SK-N-SH (cell line): Measurements from ENCODE around the gene UBIAD1. TPM values are rescaled to one million over a fixed set of nuclear protein-coding genes. Genes with fewer than 3 reads are reported as not detected.

Experiments used
- CTCF ChIA-PET: fragments of 300-600, 350-600 bp; formaldehyde crosslinking; extraction: SDS; loops from one replicate; lab custom pipeline; 2021; lab: Yijun Ruan, JAX
- POLR2A ChIA-PET: fragments of 350-600 bp; sonication (Branson Sonifier 250); formaldehyde crosslinking; extraction: SDS; loops from one replicate; lab custom pipeline; 2020; ENCODE audit warnings: antibody characterized with exemption, inconsistent platforms; lab: Yijun Ruan, JAX
- DNase-seq: peaks from one replicate; pipeline ENCODE4 v3.0.0; 2012
- H2AFZ ChIP-seq: fragments of 200-600 bp; sonication (generic); 2 replicates; pipeline ENCODE4 v1.8.1; 2016; ENCODE audit warnings: antibody characterized with exemption, mild to moderate bottlenecking, low read depth
- H3F3A ChIP-seq: fragments of 200-600 bp; sonication (generic); replicated peaks from 2 replicates; pipeline ENCODE3; 2016; ENCODE audit warnings: antibody characterized with exemption, mild to moderate bottlenecking; ENCODE audit not compliant: insufficient read depth
- H3K27ac ChIP-seq, 2 experiments: fragments of 200-500 bp in 1 of 2; fragments of 200-600 bp in 1 of 2; sonication (Bioruptor generic) in 1 of 2; sonication (generic), shearing (Covaris generic) in 1 of 2; 2 replicates each; pipeline versions ENCODE4 v1.5.1 to v1.6.1; 2014 to 2016; ENCODE audit warnings: low read depth in 2 of 2, inconsistent platforms in 1 of 2, low read length in 1 of 2, mild to moderate bottlenecking in 1 of 2, mixed read lengths in 1 of 2
- H3K27me3 ChIP-seq: fragments of 200-600 bp; sonication (generic), shearing (Covaris generic); 2 replicates; pipeline ENCODE4 v1.6.1; 2016; ENCODE audit warnings: mixed run types; ENCODE audit not compliant: insufficient read depth
- H3K36me3 ChIP-seq, 2 experiments: fragments of 200-500 bp in 1 of 2; fragments of 200-600 bp in 1 of 2; sonication (Bioruptor generic) in 1 of 2; sonication (generic) in 1 of 2; replicated peaks in 1 of 2; 2 replicates each; pipeline versions ENCODE3 to v1.5.1; 2014 to 2016; ENCODE audit warnings: low read length in 1 of 2, mild to moderate bottlenecking in 1 of 2; ENCODE audit not compliant: insufficient read depth in 2 of 2, control insufficient read depth in 1 of 2
- H3K4me1 ChIP-seq, 2 experiments: fragments of 200-500 bp in 1 of 2; fragments of 200-600 bp in 1 of 2; sonication (Bioruptor generic) in 1 of 2; sonication (generic), shearing (Covaris generic) in 1 of 2; 2 replicates each; pipeline versions ENCODE4 v1.5.1 to v1.6.1; 2014 to 2016; ENCODE audit warnings: low read depth in 1 of 2, low read length in 1 of 2, mixed run types in 1 of 2; ENCODE audit not compliant: insufficient read depth in 2 of 2, control insufficient read depth in 1 of 2
- H3K4me2 ChIP-seq: fragments of 200-600 bp; sonication (generic), shearing (Covaris generic); 2 replicates; pipeline ENCODE4 v1.6.1; 2017; ENCODE audit warnings: mixed run types
- H3K4me3 ChIP-seq, 2 experiments: fragments of 200-500 bp in 1 of 2; fragments of 200-600 bp in 1 of 2; sonication (Bioruptor generic) in 1 of 2; sonication (generic), shearing (Covaris generic) in 1 of 2; 2 replicates each; pipeline versions ENCODE4 v1.5.1 to v1.8.1; 2014 to 2016; ENCODE audit warnings: low read depth in 2 of 2, inconsistent platforms in 1 of 2, low read length in 1 of 2, mild to moderate bottlenecking in 1 of 2, mixed read lengths in 1 of 2, moderate library complexity in 1 of 2
- H3K79me2 ChIP-seq: fragments of 200-600 bp; sonication (generic); 2 replicates; pipeline ENCODE4 v1.8.1; 2017; ENCODE audit warnings: mild to moderate bottlenecking; ENCODE audit not compliant: insufficient read depth
- H3K9ac ChIP-seq: fragments of 200-600 bp; sonication (generic); 2 replicates; pipeline ENCODE4 v1.6.1; 2017; ENCODE audit warnings: mixed run types
- H3K9me2 ChIP-seq: fragments of 200-600 bp; sonication (generic); 2 replicates; pipeline ENCODE4 v1.6.1; 2017; ENCODE audit warnings: mixed run types
- H3K9me3 ChIP-seq: fragments of 200-600 bp; sonication (generic); 2 replicates; pipeline ENCODE4 v1.6.1; 2017; ENCODE audit warnings: mixed run types, mild to moderate bottlenecking, moderate library complexity
- H4K20me1 ChIP-seq: fragments of 200-600 bp; sonication (generic); 2 replicates; pipeline ENCODE4 v1.6.1; 2017; ENCODE audit warnings: mild to moderate bottlenecking, mixed run types; ENCODE audit not compliant: insufficient read depth
- CTCF ChIP-seq: fragments of 200-600 bp; sonication (generic); IDR thresholded peaks from 2 replicates; pipeline ENCODE4 v1.6.1; 2017; ENCODE audit warnings: antibody characterized with exemption, mild to moderate bottlenecking, moderate library complexity
- FOSL2 ChIP-seq: IDR thresholded peaks from 2 replicates; pipeline ENCODE4 v1.4.0; 2012; ENCODE audit warnings: low read depth, mild to moderate bottlenecking, moderate library complexity, borderline replicate concordance
- FOXM1 ChIP-seq: IDR thresholded peaks from 2 replicates; pipeline ENCODE4 v1.4.0; 2012; ENCODE audit warnings: low read depth, mild to moderate bottlenecking
- GABPA ChIP-seq: IDR thresholded peaks from 2 replicates; pipeline ENCODE4 v1.4.0; 2012; ENCODE audit warnings: low read depth, mild to moderate bottlenecking
- JUND ChIP-seq: IDR thresholded peaks from 2 replicates; pipeline ENCODE4 v1.4.0; 2012
- NRF1 ChIP-seq: IDR thresholded peaks from 2 replicates; pipeline ENCODE4 v1.6.1; 2012; ENCODE audit warnings: low read depth, mild to moderate bottlenecking, low read length
- PBX3 ChIP-seq: IDR thresholded peaks from 2 replicates; pipeline ENCODE4; 2012
- RCOR1 ChIP-seq: fragments of 150-350 bp; IDR thresholded peaks from 2 replicates; pipeline ENCODE4 v1.6.1; 2017; ENCODE audit warnings: antibody characterized with exemption, low read length
- RFX5 ChIP-seq: IDR thresholded peaks from 2 replicates; pipeline ENCODE4 v1.6.1; 2012; ENCODE audit warnings: mild to moderate bottlenecking, improper control_type of control experiment, low read length
- RXRA ChIP-seq: IDR thresholded peaks from 2 replicates; pipeline ENCODE4 v1.4.0; 2012; ENCODE audit warnings: low read depth, mild to moderate bottlenecking, borderline replicate concordance
- TCF12 ChIP-seq: IDR thresholded peaks from 2 replicates; pipeline ENCODE4 v1.4.0; 2012
- WGBS: methylation state at CpG from one replicate; pipeline ENCODE4 v1.1.6; 2017; ENCODE audit warnings: low lambda C conversion rate; 5-methylcytosine and 5-hydroxymethylcytosine counted together
- polyA plus RNA-seq, 3 experiments: library from polyadenylated mRNA; depleted of rRNA; stranded (reverse); fragments of >200 nt; gene quantifications; 2 replicates each; pipeline ENCODE4 v1.2.3, GENCODE V29; 2012
- TF ChIP-seq, protein P1 (sequence below): IDR thresholded peaks from 2 replicates; pipeline ENCODE4 v1.6.1; 2012; ENCODE audit warnings: mild to moderate bottlenecking, low read depth, low read length, moderate library complexity
- TF ChIP-seq, protein P2 (sequence below): IDR thresholded peaks from 2 replicates; pipeline ENCODE4 v1.4.0; 2012; ENCODE audit warnings: low read depth, borderline replicate concordance
- TF ChIP-seq, protein P3 (sequence below): IDR thresholded peaks from 2 replicates; pipeline ENCODE4 v1.4.0; 2012; ENCODE audit warnings: low read depth, borderline replicate concordance

The UBIAD1 gene
- polyA plus RNA-seq, 1 of the 3 experiments (the other 2 are of a cell fraction) = 13.7 TPM

DNA sequence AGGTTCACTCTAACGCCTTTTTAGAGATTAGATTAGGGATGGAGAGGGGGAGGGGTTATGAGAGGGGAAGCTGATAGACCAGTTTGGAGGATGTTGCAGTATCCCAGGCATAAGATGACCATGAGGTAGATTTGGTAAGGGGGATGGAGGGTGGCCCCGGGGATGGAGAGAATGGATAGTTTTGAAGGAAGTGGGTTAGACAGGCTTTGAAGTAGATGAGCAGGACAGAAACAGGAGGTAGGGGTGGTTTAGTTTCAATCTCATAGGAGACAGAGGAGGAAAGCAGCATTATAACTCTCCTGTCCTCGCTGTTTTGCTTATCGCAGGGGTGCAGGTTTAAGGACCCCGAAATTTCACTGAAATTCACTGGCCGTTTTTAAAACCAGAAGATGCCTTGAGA lies 11.8 kb downstream of the UBIAD1 start:
- CTCF ChIA-PET = interaction anchor here (0.6 to 2.2 kb wide), 7 partner anchors 11 to 1074 kb away, joined by 3 to 12 read pairs (median 6); partner anchors contain the start of genes DISP3, KIF1B and UBIAD1
- WGBS = 86% methylated on average over 6 of the region's 6 CpGs

More for the DNA sequence above, 11.8 kb downstream of the UBIAD1 start:
- no peaks in the 10 kb centered on the region for H3K9me2 ChIP-seq
- H2AFZ ChIP-seq = no peak overlapping the region
- H3K9me3 ChIP-seq = no peaks in the 10 kb centered on the region
- H4K20me1 ChIP-seq = peaks cover 6% of the 10 kb centered on the region
- H3K4me2 ChIP-seq = no peak overlapping the region
- no peak for DNase-seq
- no peaks in the 10 kb centered on the region for H3F3A ChIP-seq
- H3K36me3 ChIP-seq = peaks cover 0 to 3% of the 10 kb centered on the region in 2 experiments
- H3K79me2 ChIP-seq = peaks cover 12% of the 10 kb centered on the region
- no peak overlapping the region for H3K4me3 ChIP-seq
- POLR2A ChIA-PET = no interaction called here
- H3K4me1 ChIP-seq = peaks cover 0 to 11% of the 10 kb centered on the region in 2 experiments; a peak in 2 of 4 replicates
- H3K27ac ChIP-seq = no peak overlapping the region
- no peak overlapping the region for H3K9ac ChIP-seq
- TF ChIP-seq JUND (no peak), FOSL2 (no peak), CTCF (no peak), TCF12 (no peak), FOXM1 (no peak), GABPA (no peak), NRF1 (no peak), RXRA (no peak), RCOR1 (no peak), RFX5 (no peak), PBX3 (no peak)
- TF ChIP-seq, protein P1, sequence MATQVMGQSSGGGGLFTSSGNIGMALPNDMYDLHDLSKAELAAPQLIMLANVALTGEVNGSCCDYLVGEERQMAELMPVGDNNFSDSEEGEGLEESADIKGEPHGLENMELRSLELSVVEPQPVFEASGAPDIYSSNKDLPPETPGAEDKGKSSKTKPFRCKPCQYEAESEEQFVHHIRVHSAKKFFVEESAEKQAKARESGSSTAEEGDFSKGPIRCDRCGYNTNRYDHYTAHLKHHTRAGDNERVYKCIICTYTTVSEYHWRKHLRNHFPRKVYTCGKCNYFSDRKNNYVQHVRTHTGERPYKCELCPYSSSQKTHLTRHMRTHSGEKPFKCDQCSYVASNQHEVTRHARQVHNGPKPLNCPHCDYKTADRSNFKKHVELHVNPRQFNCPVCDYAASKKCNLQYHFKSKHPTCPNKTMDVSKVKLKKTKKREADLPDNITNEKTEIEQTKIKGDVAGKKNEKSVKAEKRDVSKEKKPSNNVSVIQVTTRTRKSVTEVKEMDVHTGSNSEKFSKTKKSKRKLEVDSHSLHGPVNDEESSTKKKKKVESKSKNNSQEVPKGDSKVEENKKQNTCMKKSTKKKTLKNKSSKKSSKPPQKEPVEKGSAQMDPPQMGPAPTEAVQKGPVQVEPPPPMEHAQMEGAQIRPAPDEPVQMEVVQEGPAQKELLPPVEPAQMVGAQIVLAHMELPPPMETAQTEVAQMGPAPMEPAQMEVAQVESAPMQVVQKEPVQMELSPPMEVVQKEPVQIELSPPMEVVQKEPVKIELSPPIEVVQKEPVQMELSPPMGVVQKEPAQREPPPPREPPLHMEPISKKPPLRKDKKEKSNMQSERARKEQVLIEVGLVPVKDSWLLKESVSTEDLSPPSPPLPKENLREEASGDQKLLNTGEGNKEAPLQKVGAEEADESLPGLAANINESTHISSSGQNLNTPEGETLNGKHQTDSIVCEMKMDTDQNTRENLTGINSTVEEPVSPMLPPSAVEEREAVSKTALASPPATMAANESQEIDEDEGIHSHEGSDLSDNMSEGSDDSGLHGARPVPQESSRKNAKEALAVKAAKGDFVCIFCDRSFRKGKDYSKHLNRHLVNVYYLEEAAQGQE = no peak
- TF ChIP-seq, protein P2, sequence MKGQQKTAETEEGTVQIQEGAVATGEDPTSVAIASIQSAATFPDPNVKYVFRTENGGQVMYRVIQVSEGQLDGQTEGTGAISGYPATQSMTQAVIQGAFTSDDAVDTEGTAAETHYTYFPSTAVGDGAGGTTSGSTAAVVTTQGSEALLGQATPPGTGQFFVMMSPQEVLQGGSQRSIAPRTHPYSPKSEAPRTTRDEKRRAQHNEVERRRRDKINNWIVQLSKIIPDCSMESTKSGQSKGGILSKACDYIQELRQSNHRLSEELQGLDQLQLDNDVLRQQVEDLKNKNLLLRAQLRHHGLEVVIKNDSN = no peak
- TF ChIP-seq, protein P3, sequence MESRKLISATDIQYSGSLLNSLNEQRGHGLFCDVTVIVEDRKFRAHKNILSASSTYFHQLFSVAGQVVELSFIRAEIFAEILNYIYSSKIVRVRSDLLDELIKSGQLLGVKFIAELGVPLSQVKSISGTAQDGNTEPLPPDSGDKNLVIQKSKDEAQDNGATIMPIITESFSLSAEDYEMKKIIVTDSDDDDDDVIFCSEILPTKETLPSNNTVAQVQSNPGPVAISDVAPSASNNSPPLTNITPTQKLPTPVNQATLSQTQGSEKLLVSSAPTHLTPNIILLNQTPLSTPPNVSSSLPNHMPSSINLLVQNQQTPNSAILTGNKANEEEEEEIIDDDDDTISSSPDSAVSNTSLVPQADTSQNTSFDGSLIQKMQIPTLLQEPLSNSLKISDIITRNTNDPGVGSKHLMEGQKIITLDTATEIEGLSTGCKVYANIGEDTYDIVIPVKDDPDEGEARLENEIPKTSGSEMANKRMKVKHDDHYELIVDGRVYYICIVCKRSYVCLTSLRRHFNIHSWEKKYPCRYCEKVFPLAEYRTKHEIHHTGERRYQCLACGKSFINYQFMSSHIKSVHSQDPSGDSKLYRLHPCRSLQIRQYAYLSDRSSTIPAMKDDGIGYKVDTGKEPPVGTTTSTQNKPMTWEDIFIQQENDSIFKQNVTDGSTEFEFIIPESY = no peak
- H3K27me3 ChIP-seq = no peaks in the 10 kb centered on the region
